Activated T-cell treated with anti-CD3 and anti-CD28 coated beads, Interleukin-2, amount 50 U/mL, for 24 hours (primary cell): ENCODE data around the gene TEX29.

ENCODE experiments used
- DNase-seq: peaks from one replicate; pipeline ENCODE4 v3.0.0-alpha.2; 2020
- H3K27ac Mint-ChIP-seq: 2 replicates; pipeline ENCODE4 v1.8.0; 2020; ENCODE audit warnings: mild to moderate bottlenecking, mixed read lengths
- H3K27me3 Mint-ChIP-seq: 2 replicates; pipeline ENCODE4 v1.8.0; 2020; ENCODE audit warnings: mixed read lengths
- H3K36me3 Mint-ChIP-seq: 2 replicates; pipeline ENCODE4 v1.8.0; 2020; ENCODE audit warnings: low read depth, mixed read lengths
- H3K4me1 Mint-ChIP-seq: 2 replicates; pipeline ENCODE4 v1.8.0; 2020; ENCODE audit warnings: low read depth, mixed read lengths
- H3K4me3 Mint-ChIP-seq: 2 replicates; pipeline ENCODE4 v1.8.0; 2020; ENCODE audit warnings: mild to moderate bottlenecking, moderate library complexity, mixed read lengths
- H3K9me3 Mint-ChIP-seq: 2 replicates; pipeline ENCODE4 v1.8.0; 2020; ENCODE audit warnings: mixed read lengths

TEX29 gene

GRCh38 chr13:111319998-111320911, at the start of gene TEX29:
Gene TEX29, plus strand, starts transcription at chr13:111320642. Its CDS starts 249 bp downstream, at chr13:111320891.
- Mint-ChIP-seq H3K27me3 (no peaks in the 10 kb centered on the region), H3K4me1 (no peaks in the 10 kb centered on the region)

GRCh38 chr13:111270765-111271698, 49.4 kb upstream of the TEX29 start:
- H3K4me3 Mint-ChIP-seq: no peak overlapping the region
- H3K27ac Mint-ChIP-seq: no peak overlapping the region
- peaks cover 13% of the 10 kb centered on the region for H3K4me1 Mint-ChIP-seq
- no peak for DNase-seq
- peaks cover 96% of the 10 kb centered on the region for H3K36me3 Mint-ChIP-seq
- no peaks in the 10 kb centered on the region for H3K9me3 Mint-ChIP-seq
- no peaks in the 10 kb centered on the region for H3K27me3 Mint-ChIP-seq

More at GRCh38 chr13:111319998-111320911, at the start of gene TEX29:
- Mint-ChIP-seq H3K36me3 (peaks cover 13% of the 10 kb centered on the region), H3K4me3 (no peak within 1 kb of the TSS), H3K9me3 (no peaks in the 10 kb centered on the region), H3K27ac (no peak within 1 kb of the TSS)
- DNase-seq: no peak

DNA sequence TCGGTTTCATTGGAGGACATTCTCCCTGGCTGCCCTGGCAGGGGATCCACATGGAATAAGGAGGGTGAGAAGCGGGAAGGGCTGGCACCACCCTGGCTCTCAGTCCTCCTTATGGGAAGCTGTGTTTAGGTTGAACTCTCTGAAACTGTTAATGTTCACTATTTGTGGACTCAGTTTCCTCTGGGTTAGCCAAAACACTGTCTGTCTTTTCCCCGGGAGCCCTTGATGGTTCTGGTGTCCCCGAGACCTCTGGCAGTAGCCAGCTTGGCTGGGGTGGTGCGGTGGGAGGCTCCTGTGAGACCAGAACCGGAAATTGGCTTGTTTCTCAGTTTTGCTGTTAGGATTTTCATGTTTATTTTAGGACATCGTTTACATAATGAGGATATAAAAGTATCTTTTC, 48.3 kb upstream of the TEX29 start:
- H3K27me3 Mint-ChIP-seq: no peaks in the 10 kb centered on the region
- H3K9me3 Mint-ChIP-seq: no peaks in the 10 kb centered on the region
- DNase-seq: no peak
- no peak overlapping the region for H3K4me3 Mint-ChIP-seq
- H3K27ac Mint-ChIP-seq: peak overlapping the region; percentile 0
- peaks cover 21% of the 10 kb centered on the region for H3K4me1 Mint-ChIP-seq
- peaks cover 95% of the 10 kb centered on the region for H3K36me3 Mint-ChIP-seq

DNA sequence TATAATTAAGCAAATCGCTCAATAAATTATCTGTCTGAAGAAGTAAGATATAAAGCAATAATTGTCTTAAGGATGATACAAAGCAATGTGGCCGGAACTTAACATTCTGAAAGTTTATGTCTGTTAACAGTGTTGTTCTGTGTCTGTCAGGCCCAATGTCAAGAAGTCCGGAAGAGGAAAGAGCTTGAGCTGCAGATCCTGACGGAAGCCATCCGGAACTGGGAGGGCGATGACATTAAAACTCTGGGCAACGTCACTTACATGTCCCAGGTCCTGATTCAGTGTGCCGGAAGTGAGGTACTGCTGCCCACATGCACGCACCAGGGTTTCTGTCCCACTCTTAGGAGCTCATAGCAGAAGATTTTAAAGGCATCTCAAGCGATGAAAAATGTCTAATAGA, 45.1 kb upstream of the TEX29 start:
- no peak overlapping the region for H3K4me3 Mint-ChIP-seq
- H3K27me3 Mint-ChIP-seq: no peaks in the 10 kb centered on the region
- H3K36me3 Mint-ChIP-seq: peaks cover 96% of the 10 kb centered on the region
- peaks cover 20% of the 10 kb centered on the region for H3K4me1 Mint-ChIP-seq
- DNase-seq: no peak
- peak overlapping the region; percentile 81 for H3K27ac Mint-ChIP-seq
- H3K9me3 Mint-ChIP-seq: no peaks in the 10 kb centered on the region

DNA sequence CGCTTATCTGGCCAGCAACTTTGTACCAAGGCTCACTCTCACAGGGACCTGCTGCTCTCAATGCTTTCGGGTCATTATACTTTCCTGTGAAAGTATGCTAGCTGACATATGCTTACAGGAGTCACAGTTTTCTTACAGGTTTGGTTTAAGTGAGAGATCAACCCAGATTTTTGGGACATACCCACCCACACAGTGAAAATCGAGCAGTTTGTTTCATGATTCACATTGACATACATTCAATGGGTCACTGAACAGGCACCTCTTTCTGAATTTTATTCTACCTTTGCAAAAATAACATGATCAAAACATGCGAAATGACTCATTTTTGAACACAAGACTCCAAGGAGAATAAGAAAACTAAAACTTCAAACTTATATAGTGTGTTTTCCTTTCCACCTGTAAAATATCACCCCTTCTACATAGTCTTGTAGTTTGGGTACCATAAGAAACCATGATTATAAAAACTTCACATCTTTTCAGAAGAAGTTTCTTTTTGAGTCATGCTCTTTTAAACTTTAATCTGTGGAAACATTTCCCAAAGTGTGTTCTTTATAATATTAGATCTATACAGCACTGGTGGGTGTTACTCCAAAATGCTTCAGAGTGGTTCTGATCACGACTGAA, 44.3 kb upstream of the TEX29 start:
- Mint-ChIP-seq H3K4me3 (no peak overlapping the region), H3K27ac (peak overlapping the region; percentile 81), H3K36me3 (peaks cover 95% of the 10 kb centered on the region), H3K27me3 (no peaks in the 10 kb centered on the region), H3K4me1 (peaks cover 19% of the 10 kb centered on the region), H3K9me3 (no peaks in the 10 kb centered on the region)
- DNase-seq: no peak

GRCh38 chr13:111278258-111278657, 42.2 kb upstream of the TEX29 start:
- Mint-ChIP-seq H3K9me3 (no peaks in the 10 kb centered on the region), H3K27ac (peak overlapping the region; percentile 57), H3K27me3 (no peaks in the 10 kb centered on the region), H3K4me3 (no peak overlapping the region), H3K4me1 (peaks cover 19% of the 10 kb centered on the region), H3K36me3 (peaks cover 95% of the 10 kb centered on the region)
- no peak for DNase-seq

GRCh38 chr13:111278743-111279652, 41.4 kb upstream of the TEX29 start:
- DNase-seq: no peak
- Mint-ChIP-seq H3K4me1 (peaks cover 19% of the 10 kb centered on the region), H3K36me3 (peaks cover 95% of the 10 kb centered on the region), H3K27me3 (no peaks in the 10 kb centered on the region), H3K27ac (peak overlapping the region; percentile 57), H3K9me3 (no peaks in the 10 kb centered on the region), H3K4me3 (no peak overlapping the region)

- peaks cover 95% of the 10 kb centered on the region for H3K36me3 Mint-ChIP-seq
- peaks cover 16% of the 10 kb centered on the region for H3K4me1 Mint-ChIP-seq
- H3K27ac Mint-ChIP-seq: no peak overlapping the region
- no peaks in the 10 kb centered on the region for H3K27me3 Mint-ChIP-seq
- H3K9me3 Mint-ChIP-seq: no peaks in the 10 kb centered on the region
- no peak overlapping the region for H3K4me3 Mint-ChIP-seq
- DNase-seq: no peak
These were observed 40.2 kb upstream of the TEX29 start for GRCh38 chr13:111280226-111280625.

GRCh38 chr13:111280681-111281585, 39.5 kb upstream of the TEX29 start:
- peaks cover 95% of the 10 kb centered on the region for H3K36me3 Mint-ChIP-seq
- H3K27me3 Mint-ChIP-seq: no peaks in the 10 kb centered on the region
- H3K27ac Mint-ChIP-seq: no peak overlapping the region
- H3K9me3 Mint-ChIP-seq: no peaks in the 10 kb centered on the region
- H3K4me3 Mint-ChIP-seq: no peak overlapping the region
- peaks cover 9% of the 10 kb centered on the region for H3K4me1 Mint-ChIP-seq
- no peak for DNase-seq

DNA sequence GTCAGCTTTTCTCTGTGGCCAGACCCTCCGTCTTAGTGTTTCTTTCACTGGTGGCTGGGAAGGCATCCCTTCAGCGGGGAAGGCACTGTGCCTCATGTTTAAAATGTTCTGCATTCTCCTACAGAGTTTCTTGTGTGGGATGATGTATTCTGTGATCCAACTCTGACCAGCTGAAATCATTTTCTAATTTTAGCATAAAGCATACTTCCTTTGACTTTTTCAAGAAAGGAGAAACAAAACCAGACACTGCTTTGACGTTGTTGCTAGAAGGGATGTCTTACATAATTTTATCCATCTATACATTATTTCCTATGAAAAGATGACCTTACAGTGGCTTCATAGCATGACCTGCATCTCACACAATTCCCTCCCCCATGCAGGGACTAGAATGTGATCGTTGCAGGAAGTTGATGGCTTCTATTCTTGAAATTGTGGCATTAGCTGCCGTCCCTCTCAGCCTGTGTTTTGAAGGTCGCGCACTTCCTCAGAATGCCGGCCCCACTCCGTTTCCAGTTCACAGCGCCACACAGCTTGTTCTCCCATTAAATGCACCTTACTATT, 38.6 kb upstream of the TEX29 start:
- H3K4me1 Mint-ChIP-seq: no peaks in the 10 kb centered on the region
- no peak overlapping the region for H3K4me3 Mint-ChIP-seq
- no peak for DNase-seq
- H3K36me3 Mint-ChIP-seq: peaks cover 96% of the 10 kb centered on the region
- no peaks in the 10 kb centered on the region for H3K27me3 Mint-ChIP-seq
- no peaks in the 10 kb centered on the region for H3K9me3 Mint-ChIP-seq
- no peak overlapping the region for H3K27ac Mint-ChIP-seq

GRCh38 chr13:111282425-111282824, 38.0 kb upstream of the TEX29 start:
- no peaks in the 10 kb centered on the region for H3K4me1 Mint-ChIP-seq
- no peaks in the 10 kb centered on the region for H3K9me3 Mint-ChIP-seq
- no peaks in the 10 kb centered on the region for H3K27me3 Mint-ChIP-seq
- H3K27ac Mint-ChIP-seq: no peak overlapping the region
- H3K36me3 Mint-ChIP-seq: peaks cover 96% of the 10 kb centered on the region
- H3K4me3 Mint-ChIP-seq: no peak overlapping the region
- no peak for DNase-seq

GRCh38 chr13:111282997-111283396, 37.4 kb upstream of the TEX29 start:
- H3K4me3 Mint-ChIP-seq: no peak overlapping the region
- H3K27ac Mint-ChIP-seq: no peak overlapping the region
- H3K9me3 Mint-ChIP-seq: no peaks in the 10 kb centered on the region
- no peaks in the 10 kb centered on the region for H3K27me3 Mint-ChIP-seq
- H3K36me3 Mint-ChIP-seq: peaks cover 98% of the 10 kb centered on the region
- H3K4me1 Mint-ChIP-seq: no peaks in the 10 kb centered on the region
- DNase-seq: no peak
